ENCODE measurements around the gene SLC22A14.

Gene SLC22A14

GRCh38 chr3:38347421-38348200 is 65.5 kb downstream of the SLC22A14 start:
- no peak for DNase-seq

GRCh38 chr3:38348903-38349302 is 66.8 kb downstream of the SLC22A14 start:
- no peak for DNase-seq

GRCh38 chr3:38349684-38350359 is 67.7 kb downstream of the SLC22A14 start:
- DNase-seq: no peak

- no peak for DNase-seq
Measured at GRCh38 chr3:38353151-38353550, 71.1 kb downstream of the SLC22A14 start.

- DNase-seq: no peak
Measured at GRCh38 chr3:38354588-38355330, 72.7 kb downstream of the SLC22A14 start.

GRCh38 chr3:38359038-38359437 is 76.9 kb downstream of the SLC22A14 start:
- DNase-seq: no peak

- DNase-seq: no peak
Measured at GRCh38 chr3:38360345-38360744, 78.3 kb downstream of the SLC22A14 start.

GRCh38 chr3:38361496-38361895 is 79.4 kb downstream of the SLC22A14 start:
- DNase-seq: no peak

GRCh38 chr3:38362825-38363224 is 80.7 kb downstream of the SLC22A14 start:
- DNase-seq: no peak

GRCh38 chr3:38364721-38365400 is 82.8 kb downstream of the SLC22A14 start:
- DNase-seq: no peak

- DNase-seq: no peak
Measured at GRCh38 chr3:38365469-38366062, 83.5 kb downstream of the SLC22A14 start.

- no peak for DNase-seq
Measured at GRCh38 chr3:38366082-38366481, 84.0 kb downstream of the SLC22A14 start.

GRCh38 chr3:38367779-38368178 is 85.7 kb downstream of the SLC22A14 start:
- no peak for DNase-seq

All from activated naive CD4-positive, alpha-beta T cell treated with anti-CD3 and anti-CD28 coated beads, Interleukin-2, amount 50 U/mL, for 16 hours (primary cell).